Stromal cell of bone marrow (primary cell): ENCODE measurements around the gene LGALS13.
"Not testable (repeated sequence)": the region's sequence is repeated elsewhere in the genome, so short reads cannot be mapped to it uniquely, and the experiment has no call there.

Experiments
- DNase-seq: peaks from one replicate; pipeline ENCODE4 v3.0.0-alpha.2; 2012; ENCODE audit warnings: low read depth

The LGALS13 gene

GRCh38 chr19:39623946-39624345 is 21.6 kb downstream of the LGALS13 start:
- DNase-seq: no peak

- not testable (repeated sequence) for DNase-seq
Observed at GRCh38 chr19:39627631-39628030, 25.3 kb downstream of the LGALS13 start.

GRCh38 chr19:39631178-39631577 is 28.9 kb downstream of the LGALS13 start:
- DNase-seq: no peak

- no peak for DNase-seq
Observed at GRCh38 chr19:39631626-39632025, 29.3 kb downstream of the LGALS13 start.

GRCh38 chr19:39637891-39638290 is 35.6 kb downstream of the LGALS13 start:
- no peak for DNase-seq

GRCh38 chr19:39641773-39642172 is 39.4 kb downstream of the LGALS13 start:
- no peak for DNase-seq

GRCh38 chr19:39643591-39643990 is 41.3 kb downstream of the LGALS13 start:
- no peak for DNase-seq

- no peak for DNase-seq
Observed at GRCh38 chr19:39645800-39646411, 43.6 kb downstream of the LGALS13 start.

GRCh38 chr19:39647918-39648317 is 45.6 kb downstream of the LGALS13 start:
- no peak for DNase-seq

- no peak for DNase-seq
Observed at GRCh38 chr19:39655613-39656012, 53.3 kb downstream of the LGALS13 start, which contains the start of gene LGALS16. LGALS16 (plus strand) TSS chr19:39655913; CDS start chr19:39655962, 49 bp downstream.
